Measurements from ENCODE around the gene SOX6. TPM values are rescaled to one million over a fixed set of nuclear protein-coding genes. Genes with fewer than 3 reads are reported as not detected.

Gene SOX6
- total and polyA plus RNA-seq, 4 donors = 26.6 to 51.6 (median 38.6) TPM

GRCh38 chr11:16291729-16292128 is 64.6 kb downstream of the SOX6 start:
- DNase-seq (ENCODE audit: low read depth in 4 of 6, low spot score in 6 of 6) = no peak
- no peaks in the 10 kb centered on the region for H3K4me1 ChIP-seq (ENCODE audit: control insufficient read depth, insufficient read depth, low read length)
- H3K36me3 ChIP-seq (ENCODE audit: control insufficient read depth, insufficient read depth, low read length) = no peaks in the 10 kb centered on the region
- H3K4me3 ChIP-seq (ENCODE audit: low read depth, low read length) = no peak overlapping the region
- no CpG with 5 or more reads among the region's 1 CpG for WGBS (ENCODE audit: insufficient coverage)
- no peak overlapping the region for H3K27ac ChIP-seq (ENCODE audit: low read depth, low read length)
- H3K9me3 ChIP-seq (ENCODE audit: control insufficient read depth, insufficient read depth, low read length) = no peaks in the 10 kb centered on the region
- no peaks in the 10 kb centered on the region for H3K27me3 ChIP-seq (ENCODE audit: control insufficient read depth, insufficient read depth, low read length)

GRCh38 chr11:16289541-16289940 is 66.8 kb downstream of the SOX6 start:
- no peak overlapping the region for H3K4me3 ChIP-seq (ENCODE audit: low read depth, low read length)
- 100% methylated on average over 1 of the region's 3 CpGs for WGBS (ENCODE audit: insufficient coverage)
- no peaks in the 10 kb centered on the region for H3K36me3 ChIP-seq (ENCODE audit: control insufficient read depth, insufficient read depth, low read length)
- no peaks in the 10 kb centered on the region for H3K4me1 ChIP-seq (ENCODE audit: control insufficient read depth, insufficient read depth, low read length)
- no peak overlapping the region for H3K27ac ChIP-seq (ENCODE audit: low read depth, low read length)
- no peaks in the 10 kb centered on the region for H3K9me3 ChIP-seq (ENCODE audit: control insufficient read depth, insufficient read depth, low read length)
- DNase-seq (ENCODE audit: low read depth in 4 of 6, low spot score in 6 of 6) = no peak
- no peaks in the 10 kb centered on the region for H3K27me3 ChIP-seq (ENCODE audit: control insufficient read depth, insufficient read depth, low read length)

DNA sequence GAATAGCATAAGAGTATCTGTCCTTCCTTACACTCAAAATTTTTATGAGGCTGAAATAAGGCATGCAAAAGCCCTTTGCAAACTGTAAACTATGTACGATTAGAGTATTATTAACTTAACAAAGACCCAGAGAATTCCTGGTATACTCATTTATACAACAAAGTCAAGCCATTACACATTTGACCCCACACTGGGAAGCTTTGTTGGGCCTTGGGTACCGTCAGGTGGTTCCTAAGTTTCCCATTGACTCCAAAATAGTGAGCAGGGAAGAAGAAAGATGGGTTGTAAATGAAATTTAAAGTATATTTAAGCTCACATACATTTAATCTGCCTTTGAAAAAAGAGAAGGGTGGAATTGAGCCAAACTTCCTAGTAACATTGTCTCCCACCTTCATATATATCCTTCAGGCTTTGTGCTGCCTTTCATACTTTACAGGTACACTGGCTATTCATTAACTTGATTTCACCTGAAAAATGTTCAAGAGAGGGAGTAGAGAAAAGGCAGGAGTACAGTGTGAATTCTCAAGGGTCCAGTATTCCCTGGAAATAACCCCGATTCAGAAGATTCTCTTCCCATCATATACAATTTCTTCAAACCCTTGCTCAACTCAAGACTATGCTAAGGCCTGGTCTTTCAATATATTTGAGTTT is 68.6 kb downstream of the SOX6 start:
- H3K4me3 ChIP-seq (ENCODE audit: low read depth, low read length) = no peak overlapping the region
- no peaks in the 10 kb centered on the region for H3K36me3 ChIP-seq (ENCODE audit: control insufficient read depth, insufficient read depth, low read length)
- no peak for DNase-seq (ENCODE audit: low read depth in 4 of 6, low spot score in 6 of 6)
- no peaks in the 10 kb centered on the region for H3K9me3 ChIP-seq (ENCODE audit: control insufficient read depth, insufficient read depth, low read length)
- H3K27me3 ChIP-seq (ENCODE audit: control insufficient read depth, insufficient read depth, low read length) = no peaks in the 10 kb centered on the region
- WGBS (ENCODE audit: insufficient coverage) = no CpG with 5 or more reads among the region's 3 CpGs
- no peaks in the 10 kb centered on the region for H3K4me1 ChIP-seq (ENCODE audit: control insufficient read depth, insufficient read depth, low read length)
- no peak overlapping the region for H3K27ac ChIP-seq (ENCODE audit: low read depth, low read length)

DNA sequence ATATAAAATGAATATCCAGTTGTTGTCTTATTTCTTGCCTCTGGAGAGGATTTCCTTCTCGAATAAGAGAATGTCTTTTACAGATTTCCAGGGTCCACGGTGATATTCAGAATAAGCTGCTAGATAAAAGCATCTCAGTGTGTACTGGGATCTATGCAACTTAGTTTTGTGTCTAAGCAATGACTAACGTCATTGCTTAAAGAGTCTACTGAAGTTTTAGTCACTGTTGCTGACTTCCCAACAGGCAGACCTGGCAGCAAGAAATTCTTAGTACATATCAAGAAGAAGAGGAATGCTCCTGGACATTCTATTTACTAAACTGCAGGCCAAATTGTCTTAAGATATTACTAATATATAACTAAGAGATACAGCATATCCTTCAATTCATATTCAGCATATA is 70.3 kb downstream of the SOX6 start:
- H3K36me3 ChIP-seq (ENCODE audit: control insufficient read depth, insufficient read depth, low read length) = no peaks in the 10 kb centered on the region
- 46% methylated on average over 3 of the region's 3 CpGs for WGBS (ENCODE audit: insufficient coverage)
- DNase-seq (ENCODE audit: low read depth in 4 of 6, low spot score in 6 of 6) = no peak
- H3K27ac ChIP-seq (ENCODE audit: low read depth, low read length) = no peak overlapping the region
- H3K27me3 ChIP-seq (ENCODE audit: control insufficient read depth, insufficient read depth, low read length) = no peaks in the 10 kb centered on the region
- no peaks in the 10 kb centered on the region for H3K4me1 ChIP-seq (ENCODE audit: control insufficient read depth, insufficient read depth, low read length)
- H3K4me3 ChIP-seq (ENCODE audit: low read depth, low read length) = no peak overlapping the region
- H3K9me3 ChIP-seq (ENCODE audit: control insufficient read depth, insufficient read depth, low read length) = no peaks in the 10 kb centered on the region

- DNase-seq (ENCODE audit: low read depth in 4 of 6, low spot score in 6 of 6) = peak in 1 of 6 donors; percentile 10
- H3K9me3 ChIP-seq (ENCODE audit: control insufficient read depth, insufficient read depth, low read length) = peaks cover 1% of the 10 kb centered on the region
- H3K36me3 ChIP-seq (ENCODE audit: control insufficient read depth, insufficient read depth, low read length) = no peaks in the 10 kb centered on the region
- 89% methylated on average over 2 of the region's 5 CpGs for WGBS (ENCODE audit: insufficient coverage)
- H3K27ac ChIP-seq (ENCODE audit: low read depth, low read length) = no peak overlapping the region
- no peaks in the 10 kb centered on the region for H3K27me3 ChIP-seq (ENCODE audit: control insufficient read depth, insufficient read depth, low read length)
- H3K4me3 ChIP-seq (ENCODE audit: low read depth, low read length) = no peak overlapping the region
- no peaks in the 10 kb centered on the region for H3K4me1 ChIP-seq (ENCODE audit: control insufficient read depth, insufficient read depth, low read length)
Observed at GRCh38 chr11:16280256-16280682, 76.1 kb downstream of the SOX6 start.

DNA sequence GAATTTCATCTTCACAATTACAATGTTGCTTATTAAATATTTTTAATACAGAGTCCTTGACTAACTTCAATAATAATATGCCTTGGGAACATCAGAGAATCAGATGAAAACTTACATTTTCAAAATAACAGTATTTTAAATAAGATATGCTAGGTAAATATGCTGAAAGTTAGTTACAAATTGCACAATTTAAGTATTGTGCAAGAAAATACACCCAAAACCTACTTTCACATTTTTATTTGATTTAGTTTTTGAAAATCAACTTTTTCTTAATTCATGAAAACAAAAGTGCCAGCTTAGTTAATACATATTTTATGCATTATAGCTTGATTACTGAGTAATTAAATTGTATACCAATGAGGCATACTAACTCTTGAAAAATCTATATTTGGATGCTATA is 76.8 kb downstream of the SOX6 start:
- Histone ChIP-seq H3K27me3 (ENCODE audit: control insufficient read depth, insufficient read depth, low read length) (no peaks in the 10 kb centered on the region), H3K4me1 (ENCODE audit: control insufficient read depth, insufficient read depth, low read length) (no peaks in the 10 kb centered on the region), H3K4me3 (ENCODE audit: low read depth, low read length) (no peak overlapping the region), H3K27ac (ENCODE audit: low read depth, low read length) (no peak overlapping the region), H3K9me3 (ENCODE audit: control insufficient read depth, insufficient read depth, low read length) (peaks cover 1% of the 10 kb centered on the region), H3K36me3 (ENCODE audit: control insufficient read depth, insufficient read depth, low read length) (no peaks in the 10 kb centered on the region)
- no peak for DNase-seq (ENCODE audit: low read depth in 4 of 6, low spot score in 6 of 6)

- peak in 1 of 6 donors; percentile 6 for DNase-seq (ENCODE audit: low read depth in 4 of 6, low spot score in 6 of 6)
- Histone ChIP-seq H3K27ac (ENCODE audit: low read depth, low read length) (no peak overlapping the region), H3K4me1 (ENCODE audit: control insufficient read depth, insufficient read depth, low read length) (no peaks in the 10 kb centered on the region), H3K27me3 (ENCODE audit: control insufficient read depth, insufficient read depth, low read length) (no peaks in the 10 kb centered on the region), H3K9me3 (ENCODE audit: control insufficient read depth, insufficient read depth, low read length) (peaks cover 1% of the 10 kb centered on the region), H3K4me3 (ENCODE audit: low read depth, low read length) (no peak overlapping the region), H3K36me3 (ENCODE audit: control insufficient read depth, insufficient read depth, low read length) (no peaks in the 10 kb centered on the region)
- WGBS (ENCODE audit: insufficient coverage) = no CpG with 5 or more reads among the region's 1 CpG
Observed at GRCh38 chr11:16278979-16279378, 77.4 kb downstream of the SOX6 start.

DNA sequence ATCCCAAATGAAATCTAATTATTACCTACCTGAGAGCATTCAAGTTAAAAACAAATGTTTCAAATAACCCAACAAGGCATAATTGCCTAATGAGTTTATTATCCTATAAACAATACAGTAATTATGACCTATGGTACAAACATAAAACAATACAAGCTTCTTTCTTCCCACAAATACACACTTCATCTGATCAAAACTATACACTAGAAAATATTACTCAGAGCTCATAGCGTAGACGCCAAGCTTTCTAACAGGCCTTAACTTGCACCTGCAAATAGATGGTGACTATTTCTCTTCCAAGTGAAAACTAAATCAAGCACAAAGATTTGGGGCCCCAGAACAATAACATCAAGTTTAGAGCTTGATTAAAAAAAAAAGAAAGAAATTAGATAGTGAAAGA is 78.1 kb downstream of the SOX6 start:
- H3K4me1 ChIP-seq (ENCODE audit: control insufficient read depth, insufficient read depth, low read length) = no peaks in the 10 kb centered on the region
- WGBS (ENCODE audit: insufficient coverage) = no CpG with 5 or more reads among the region's 2 CpGs
- H3K27ac ChIP-seq (ENCODE audit: low read depth, low read length) = no peak overlapping the region
- H3K4me3 ChIP-seq (ENCODE audit: low read depth, low read length) = no peak overlapping the region
- H3K36me3 ChIP-seq (ENCODE audit: control insufficient read depth, insufficient read depth, low read length) = no peaks in the 10 kb centered on the region
- H3K27me3 ChIP-seq (ENCODE audit: control insufficient read depth, insufficient read depth, low read length) = no peaks in the 10 kb centered on the region
- no peak for DNase-seq (ENCODE audit: low read depth in 4 of 6, low spot score in 6 of 6)
- H3K9me3 ChIP-seq (ENCODE audit: control insufficient read depth, insufficient read depth, low read length) = peaks cover 1% of the 10 kb centered on the region

DNA sequence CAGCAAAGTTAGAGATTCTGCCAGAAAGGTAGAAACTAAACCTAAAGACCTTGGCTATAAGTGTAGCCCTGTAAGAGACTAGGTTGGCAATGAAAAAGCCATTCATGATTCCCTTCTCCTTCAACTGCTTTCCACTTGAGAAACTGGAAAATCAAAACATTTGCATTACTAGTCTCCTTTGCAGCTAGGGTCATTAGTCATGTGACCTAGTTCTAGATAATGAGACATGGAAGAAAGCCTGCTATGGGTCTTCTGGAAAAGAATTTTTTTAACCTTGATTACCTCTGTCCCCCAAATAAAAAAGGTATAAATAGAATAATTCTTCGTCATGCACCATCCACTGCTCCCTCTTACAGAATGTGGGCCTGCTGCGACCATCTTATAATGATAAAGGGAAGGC is 80.1 kb downstream of the SOX6 start:
- no peak for DNase-seq (ENCODE audit: low read depth in 4 of 6, low spot score in 6 of 6)
- Histone ChIP-seq H3K27me3 (ENCODE audit: control insufficient read depth, insufficient read depth, low read length) (no peaks in the 10 kb centered on the region), H3K27ac (ENCODE audit: low read depth, low read length) (no peak overlapping the region), H3K9me3 (ENCODE audit: control insufficient read depth, insufficient read depth, low read length) (peaks cover 1% of the 10 kb centered on the region), H3K4me3 (ENCODE audit: low read depth, low read length) (no peak overlapping the region), H3K36me3 (ENCODE audit: control insufficient read depth, insufficient read depth, low read length) (no peaks in the 10 kb centered on the region), H3K4me1 (ENCODE audit: control insufficient read depth, insufficient read depth, low read length) (no peaks in the 10 kb centered on the region)
- no CpG with 5 or more reads among the region's 2 CpGs for WGBS (ENCODE audit: insufficient coverage)

DNA sequence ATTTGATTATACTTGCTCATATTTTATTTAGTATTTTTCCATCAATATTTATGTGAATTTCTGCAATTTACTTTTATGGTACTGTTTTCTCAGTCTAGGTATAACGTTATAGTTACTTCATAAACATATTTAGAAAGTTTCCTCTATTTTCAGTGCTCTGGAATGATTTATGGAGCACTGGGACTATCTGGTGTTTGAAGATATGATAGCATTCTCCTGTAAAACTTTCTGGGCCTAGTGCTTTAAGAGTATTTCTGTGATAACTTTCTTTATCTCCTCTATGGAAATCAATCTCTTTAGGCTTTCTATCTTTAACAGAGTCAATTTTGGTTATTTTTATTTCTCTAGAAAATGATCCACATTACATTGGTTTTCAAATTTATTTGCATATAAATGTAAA is 85.1 kb downstream of the SOX6 start:
- WGBS (ENCODE audit: insufficient coverage) = no CpG with 5 or more reads among the region's 1 CpG
- DNase-seq (ENCODE audit: low read depth in 4 of 6, low spot score in 6 of 6) = no peak
- no peaks in the 10 kb centered on the region for H3K27me3 ChIP-seq (ENCODE audit: control insufficient read depth, insufficient read depth, low read length)

More for the DNA sequence above, 85.1 kb downstream of the SOX6 start:
- Histone ChIP-seq H3K27ac (ENCODE audit: low read depth, low read length) (no peak overlapping the region), H3K36me3 (ENCODE audit: control insufficient read depth, insufficient read depth, low read length) (no peaks in the 10 kb centered on the region), H3K9me3 (ENCODE audit: control insufficient read depth, insufficient read depth, low read length) (peaks cover 7% of the 10 kb centered on the region), H3K4me1 (ENCODE audit: control insufficient read depth, insufficient read depth, low read length) (no peaks in the 10 kb centered on the region), H3K4me3 (ENCODE audit: low read depth, low read length) (no peak overlapping the region)

Measured in spinal cord (tissue), 10 donors.